Gastroesophageal sphincter (tissue), 3 donors: ENCODE results near the gene CCT7.

Experiments used
- CTCF ChIP-seq, 4 experiments: fragments of 200-600 bp in 2 of 4; fragments of 450-650 bp in 2 of 4; sonication (generic) in 1 of 4; IDR thresholded peaks; one replicate each; pipeline ENCODE4 v1.5.1; 2017 to 2019; ENCODE audit warnings: antibody characterized with exemption in 4 of 4, mild to moderate bottlenecking in 2 of 4, moderate library complexity in 2 of 4
- EP300 ChIP-seq: sonication (generic); formaldehyde crosslinking; IDR thresholded peaks from one replicate; pipeline ENCODE4 v1.6.1; 2017; ENCODE audit warnings: antibody characterized with exemption, mild to moderate bottlenecking
- POLR2A ChIP-seq, 2 donors: fragments of 450-650 bp; IDR thresholded peaks; one replicate each; pipeline ENCODE4 v1.6.1; 2017; ENCODE audit warnings: antibody characterized with exemption in 2 of 2, mild to moderate bottlenecking in 2 of 2, moderate library complexity in 1 of 2
- POLR2AphosphoS5 ChIP-seq: sonication (generic); formaldehyde crosslinking; IDR thresholded peaks from one replicate; pipeline ENCODE4 v1.6.1; 2017; ENCODE audit warnings: antibody characterized with exemption

- TF ChIP-seq POLR2AphosphoS5 (no peak), CTCF (IDR thresholded peaks at IDR 0.05) (no peak), POLR2A (IDR thresholded peaks at IDR 0.05) (no peak), EP300 (no peak)
Observed at GRCh38 chr2:73259276-73259675, 25.2 kb downstream of the CCT7 start.
